K562 (cell line): ENCODE measurements around the gene EDN2. TPM values are rescaled to one million over a fixed set of nuclear protein-coding genes. Genes with fewer than 3 reads are reported as not detected.

Experiments
- ATAC-seq: fragments of 200-7000 bp; cut with Tn5 transposase; 3 replicates; pipeline ENCODE4 v1.9.1; 2020; ENCODE audit warnings: moderate library complexity
- BruUV-seq: library from RNA; stranded (reverse); fragments of 400-500 nt; replicated peaks from 2 replicates; lab custom pipeline; 2021; lab: Mats Ljungman, UMichigan
- CTCF ChIA-PET: fragments of 300-600 bp; formaldehyde crosslinking; extraction: SDS; loops from one replicate; lab custom pipeline; 2021; ENCODE audit warnings: low intra/inter-chr PET ratio; lab: Yijun Ruan, JAX
- POLR2A ChIA-PET: fragments of 300-600, 350-650 bp; sonication (Branson Sonifier 250); formaldehyde crosslinking; extraction: SDS; loops from one replicate; lab custom pipeline; 2021; ENCODE audit warnings: antibody characterized with exemption, inconsistent platforms; lab: Yijun Ruan, JAX
- DNase-seq, 4 experiments: peaks; one replicate each; pipeline versions ENCODE4 v3.0.0 to v3.0.0-alpha.2; 2011 to 2018; ENCODE audit warnings: low spot score in 3 of 4, mixed read lengths in 3 of 4; ENCODE audit errors: extremely low read depth in 1 of 4
- FAIRE-seq: peaks from 2 replicates; lab custom pipeline; 2011; peaks lifted over from hg19 to GRCh38; lab: Jason Lieb, UNC
- H2AFZ ChIP-seq: 2 replicates; pipeline ENCODE4 v1.6.0; 2011; ENCODE audit warnings: low read depth, low read length, control low read depth, inconsistent platforms
- H3K27ac ChIP-seq: fragments of 200-600 bp; 3 replicates; pipeline ENCODE4 v1.8.0; 2011; ENCODE audit warnings: low read depth, mild to moderate bottlenecking, control low read depth, inconsistent platforms, low read length, moderate library complexity, mixed read lengths; ENCODE audit errors: extremely low read depth
- H3K27me3 ChIP-seq, 2 experiments: fragments of 300-600 bp in 1 of 2; 2 replicates in 1 of 2; 3 replicates in 1 of 2; pipeline versions ENCODE4 v1.6.0 to v1.8.0; 2011; ENCODE audit warnings: inconsistent platforms in 2 of 2, low read length in 2 of 2, mild to moderate bottlenecking in 1 of 2, mixed read lengths in 1 of 2, moderate library complexity in 1 of 2; ENCODE audit not compliant: control insufficient read depth in 2 of 2, insufficient read depth in 2 of 2
- H3K36me3 ChIP-seq: fragments of 300-600 bp; 3 replicates; pipeline ENCODE4 v1.8.0; 2011; ENCODE audit warnings: mild to moderate bottlenecking, low read length, inconsistent platforms; ENCODE audit not compliant: control insufficient read depth, insufficient read depth
- H3K4me1 ChIP-seq, 2 experiments: fragments of 200-600 bp in 1 of 2; replicated peaks in 1 of 2; 2 replicates in 1 of 2; 3 replicates in 1 of 2; pipeline versions ENCODE4 v1.5.1 to v1.8.0; 2011; ENCODE audit warnings: inconsistent platforms in 2 of 2, low read length in 2 of 2, mild to moderate bottlenecking in 1 of 2, mixed read lengths in 1 of 2, moderate library complexity in 1 of 2; ENCODE audit not compliant: control insufficient read depth in 2 of 2, insufficient read depth in 2 of 2
- H3K4me2 ChIP-seq: 2 replicates; pipeline ENCODE4 v1.6.1; 2011; ENCODE audit warnings: low read length, control low read depth, inconsistent platforms, mixed read lengths; ENCODE audit not compliant: insufficient read depth
- H3K4me3 ChIP-seq: fragments of 200-600 bp; sonication (generic), shearing (Covaris generic); 2 replicates; pipeline ENCODE4 v1.5.1; 2016; ENCODE audit warnings: control low read depth, inconsistent platforms
- H3K79me2 ChIP-seq: fragments of 200-600 bp; 3 replicates; pipeline ENCODE4 v1.8.0; 2011; ENCODE audit warnings: low read length, inconsistent platforms; ENCODE audit not compliant: control insufficient read depth, insufficient read depth
- H3K9ac ChIP-seq, 2 experiments: 2 replicates each; pipeline versions ENCODE4 v1.6.0 to v1.6.1; 2011; ENCODE audit warnings: low read depth in 2 of 2, low read length in 2 of 2, control low read depth in 1 of 2, inconsistent platforms in 1 of 2, mild to moderate bottlenecking in 1 of 2, mixed read lengths in 1 of 2; ENCODE audit not compliant: insufficient read depth in 1 of 2
- H3K9me1 ChIP-seq: one replicate; pipeline ENCODE4 v1.6.0; 2011; ENCODE audit warnings: inconsistent platforms, mild to moderate bottlenecking, low read length, moderate library complexity; ENCODE audit not compliant: control insufficient read depth, insufficient read depth
- H3K9me3 ChIP-seq: replicated peaks from 2 replicates; pipeline ENCODE4 v1.5.1; 2011; ENCODE audit warnings: low read depth, low read length, inconsistent platforms; ENCODE audit not compliant: control insufficient read depth, insufficient read depth
- H4K20me1 ChIP-seq: replicated peaks from 2 replicates; pipeline ENCODE4 v1.6.1; 2011; ENCODE audit warnings: low read length, inconsistent platforms, mixed read lengths; ENCODE audit not compliant: control insufficient read depth, insufficient read depth
- ATF7 ChIP-seq: fragments of 450-650 bp; IDR thresholded peaks from 2 replicates; pipeline ENCODE4 v1.7.1; 2014; ENCODE audit warnings: mild to moderate bottlenecking, moderate library complexity
- JUND ChIP-seq, 2 experiments: IDR thresholded peaks; 2 replicates in 1 of 2; 3 replicates in 1 of 2; pipeline ENCODE4 v1.6.1; 2011; ENCODE audit warnings: borderline replicate concordance in 2 of 2, low read depth in 2 of 2, low read length in 2 of 2, improper control_type of control experiment in 1 of 2, missing biosample characterization in 1 of 2, missing genetic modification characterization in 1 of 2, missing genetic modification reagents in 1 of 2
- KDM2B ChIP-seq: fragments of 250-450 bp; sonication (Bioruptor Pico); IDR thresholded peaks from 2 replicates; pipeline ENCODE4 v1.8.0; 2021; ENCODE audit warnings: mild to moderate bottlenecking, moderate library complexity
- KDM5B ChIP-seq: fragments of 200-600 bp; sonication (generic); IDR thresholded peaks from 2 replicates; pipeline ENCODE4 v1.6.1; 2012; ENCODE audit warnings: low read depth, mild to moderate bottlenecking, moderate library complexity, low read length, control low read depth, inconsistent platforms; ENCODE audit not compliant: insufficient replicate concordance
- MXI1 ChIP-seq: IDR thresholded peaks from 2 replicates; pipeline ENCODE4 v1.6.1; 2011; ENCODE audit warnings: low read depth, mild to moderate bottlenecking, improper control_type of control experiment, low read length
- WGBS: fragments of 100-300 bp; shearing (Covaris generic); methylation state at CpG from one replicate; pipeline ENCODE4 v1.1.6; 2016; ENCODE audit warnings: low coverage, mixed read lengths; ENCODE audit not compliant: insufficient coverage; ENCODE audit errors: missing lambda C conversion rate; 5-methylcytosine and 5-hydroxymethylcytosine counted together
- in situ Hi-C: fragments of 300-500 bp; cut with MboI; formaldehyde crosslinking; loops from 4 replicates; pipeline ENCODE4 v1.15.0; 2018; ENCODE audit warnings: inconsistent platforms, mixed read lengths
- intact Hi-C: fragments of 100-400 bp; cut with micrococcal nuclease; formaldehyde crosslinking; loops from 2 replicates; pipeline ENCODE4 v1.14.2; 2022
- polyA plus RNA-seq, 8 experiments: library from polyadenylated mRNA; depleted of rRNA in 4 of 8; stranded (reverse) in 5 of 8; unstranded in 3 of 8; fragments of >200 nt; fragmentation: Nextera tagmentation in 2 of 8; fragmentation: Illumina TruSeq in 1 of 8; extraction: Ambion mirVana in 2 of 8; extraction: Trizol in 1 of 8; gene quantifications; 2 replicates each; pipeline versions ENCODE4 v1.2.1 to v1.2.3, GENCODE V29; 2011 to 2014; ENCODE audit warnings: inconsistent platforms in 1 of 8, missing spikeins in 1 of 8
- total RNA-seq, 7 experiments: library from RNA; depleted of rRNA in 6 of 7; stranded (reverse); fragments of >200 nt in 6 of 7; fragmentation: Illumina TruSeq in 2 of 7; extraction: Trizol in 2 of 7; gene quantifications; 2 replicates each; pipeline versions ENCODE4 v1.2.1 to v1.2.3, GENCODE V29; 2011 to 2021; ENCODE audit warnings: low replicate concordance in 1 of 7
- TF ChIP-seq, protein P1 (sequence below): fragments of 450-650 bp; IDR thresholded peaks from 2 replicates; pipeline ENCODE4 v1.6.1; 2018; ENCODE audit not compliant: partially characterized antibody
- TF ChIP-seq, protein P2 (sequence below): sonication (generic); formaldehyde crosslinking; IDR thresholded peaks from 2 replicates; pipeline ENCODE4 v1.8.1; 2023; ENCODE audit warnings: mild to moderate bottlenecking, missing genetic modification reagents
- TF ChIP-seq, protein P3 (sequence below), 2 experiments: fragments of 450-650 bp in 1 of 2; sonication (generic) in 1 of 2; formaldehyde crosslinking in 1 of 2; IDR thresholded peaks in 1 of 2; conservative IDR thresholded peaks in 1 of 2; 2 replicates each; pipeline versions ENCODE4 v1.6.1 to v1.8.1; 2016 to 2023; ENCODE audit warnings: mild to moderate bottlenecking in 2 of 2, moderate library complexity in 2 of 2, inconsistent platforms in 1 of 2, missing genetic modification reagents in 1 of 2
- TF ChIP-seq, protein P4 (sequence below): fragments of 200-800 bp; sonication (Bioruptor generic); IDR thresholded peaks from 2 replicates; pipeline ENCODE4 v1.6.1; 2017; ENCODE audit warnings: missing genetic modification characterization, missing compliant biosample characterization

The EDN2 gene
- total and polyA plus RNA-seq, 9 of the 15 experiments (the other 6 are each of a cell fraction or from before 2014, with no cell fraction given): not detected

DNA sequence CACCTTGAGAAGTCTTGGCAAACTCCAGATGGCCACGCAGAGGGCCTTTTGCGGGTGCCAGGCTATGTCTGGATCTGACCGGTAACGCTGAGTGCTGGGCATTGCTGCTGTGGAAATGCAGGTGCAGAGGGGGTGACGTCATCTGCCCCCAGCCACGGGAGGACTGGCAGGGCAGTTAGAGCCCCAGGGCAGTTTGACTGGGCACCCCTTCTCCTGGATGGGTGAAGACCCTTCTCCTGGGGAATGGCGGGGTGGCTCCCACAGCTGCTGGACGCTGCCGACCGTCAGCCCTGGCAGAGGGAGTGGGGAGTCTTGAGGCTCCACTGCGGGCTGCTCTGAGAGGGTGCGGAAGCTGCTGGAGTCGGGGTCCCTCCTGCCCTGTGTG is 12.6 kb upstream of the EDN2 start:
- TF ChIP-seq ATF7 (peak; percentile 68), JUND (IDR thresholded peaks at IDR 0.05; ENCODE audit: borderline replicate concordance, low read depth, low read length) (peak; percentile 35; the same call in 1 of the 2 replicates), JUND (tag; IDR thresholded peaks at IDR 0.05; ENCODE audit: borderline replicate concordance, low read depth, low read length) (peak; percentile 28; the same call in 1 of the 3 replicates), KDM2B (CRISPR knock-in tag) (no peak), MXI1 (no peak), KDM5B (peak; percentile 28)
- TF ChIP-seq, protein P1, sequence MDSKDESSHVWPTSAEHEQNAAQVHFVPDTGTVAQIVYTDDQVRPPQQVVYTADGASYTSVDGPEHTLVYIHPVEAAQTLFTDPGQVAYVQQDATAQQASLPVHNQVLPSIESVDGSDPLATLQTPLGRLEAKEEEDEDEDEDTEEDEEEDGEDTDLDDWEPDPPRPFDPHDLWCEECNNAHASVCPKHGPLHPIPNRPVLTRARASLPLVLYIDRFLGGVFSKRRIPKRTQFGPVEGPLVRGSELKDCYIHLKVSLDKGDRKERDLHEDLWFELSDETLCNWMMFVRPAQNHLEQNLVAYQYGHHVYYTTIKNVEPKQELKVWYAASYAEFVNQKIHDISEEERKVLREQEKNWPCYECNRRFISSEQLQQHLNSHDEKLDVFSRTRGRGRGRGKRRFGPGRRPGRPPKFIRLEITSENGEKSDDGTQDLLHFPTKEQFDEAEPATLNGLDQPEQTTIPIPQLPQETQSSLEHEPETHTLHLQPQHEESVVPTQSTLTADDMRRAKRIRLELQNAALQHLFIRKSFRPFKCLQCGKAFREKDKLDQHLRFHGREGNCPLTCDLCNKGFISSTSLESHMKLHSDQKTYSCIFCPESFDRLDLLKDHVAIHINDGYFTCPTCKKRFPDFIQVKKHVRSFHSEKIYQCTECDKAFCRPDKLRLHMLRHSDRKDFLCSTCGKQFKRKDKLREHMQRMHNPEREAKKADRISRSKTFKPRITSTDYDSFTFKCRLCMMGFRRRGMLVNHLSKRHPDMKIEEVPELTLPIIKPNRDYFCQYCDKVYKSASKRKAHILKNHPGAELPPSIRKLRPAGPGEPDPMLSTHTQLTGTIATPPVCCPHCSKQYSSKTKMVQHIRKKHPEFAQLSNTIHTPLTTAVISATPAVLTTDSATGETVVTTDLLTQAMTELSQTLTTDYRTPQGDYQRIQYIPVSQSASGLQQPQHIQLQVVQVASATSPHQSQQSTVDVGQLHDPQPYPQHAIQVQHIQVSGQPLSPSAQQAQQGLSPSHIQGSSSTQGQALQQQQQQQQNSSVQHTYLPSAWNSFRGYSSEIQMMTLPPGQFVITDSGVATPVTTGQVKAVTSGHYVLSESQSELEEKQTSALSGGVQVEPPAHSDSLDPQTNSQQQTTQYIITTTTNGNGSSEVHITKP: no peak
- TF ChIP-seq, protein P2, sequence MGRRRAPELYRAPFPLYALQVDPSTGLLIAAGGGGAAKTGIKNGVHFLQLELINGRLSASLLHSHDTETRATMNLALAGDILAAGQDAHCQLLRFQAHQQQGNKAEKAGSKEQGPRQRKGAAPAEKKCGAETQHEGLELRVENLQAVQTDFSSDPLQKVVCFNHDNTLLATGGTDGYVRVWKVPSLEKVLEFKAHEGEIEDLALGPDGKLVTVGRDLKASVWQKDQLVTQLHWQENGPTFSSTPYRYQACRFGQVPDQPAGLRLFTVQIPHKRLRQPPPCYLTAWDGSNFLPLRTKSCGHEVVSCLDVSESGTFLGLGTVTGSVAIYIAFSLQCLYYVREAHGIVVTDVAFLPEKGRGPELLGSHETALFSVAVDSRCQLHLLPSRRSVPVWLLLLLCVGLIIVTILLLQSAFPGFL (CRISPR knock-in tag): no peak
- TF ChIP-seq, protein P3, sequence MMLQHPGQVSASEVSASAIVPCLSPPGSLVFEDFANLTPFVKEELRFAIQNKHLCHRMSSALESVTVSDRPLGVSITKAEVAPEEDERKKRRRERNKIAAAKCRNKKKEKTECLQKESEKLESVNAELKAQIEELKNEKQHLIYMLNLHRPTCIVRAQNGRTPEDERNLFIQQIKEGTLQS (IDR thresholded peaks at IDR 0.05): peak; percentile 89
- TF ChIP-seq, protein P3 (CRISPR knock-in tag; conservative IDR thresholded peaks at IDR 0.05): no peak
- TF ChIP-seq, protein P4, sequence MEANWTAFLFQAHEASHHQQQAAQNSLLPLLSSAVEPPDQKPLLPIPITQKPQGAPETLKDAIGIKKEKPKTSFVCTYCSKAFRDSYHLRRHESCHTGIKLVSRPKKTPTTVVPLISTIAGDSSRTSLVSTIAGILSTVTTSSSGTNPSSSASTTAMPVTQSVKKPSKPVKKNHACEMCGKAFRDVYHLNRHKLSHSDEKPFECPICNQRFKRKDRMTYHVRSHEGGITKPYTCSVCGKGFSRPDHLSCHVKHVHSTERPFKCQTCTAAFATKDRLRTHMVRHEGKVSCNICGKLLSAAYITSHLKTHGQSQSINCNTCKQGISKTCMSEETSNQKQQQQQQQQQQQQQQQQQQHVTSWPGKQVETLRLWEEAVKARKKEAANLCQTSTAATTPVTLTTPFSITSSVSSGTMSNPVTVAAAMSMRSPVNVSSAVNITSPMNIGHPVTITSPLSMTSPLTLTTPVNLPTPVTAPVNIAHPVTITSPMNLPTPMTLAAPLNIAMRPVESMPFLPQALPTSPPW (CRISPR knock-in tag): no peak
- H3K79me2 ChIP-seq: no peaks in the 10 kb centered on the region
- peaks cover 27 to 48% of the 10 kb centered on the region in 2 experiments; a peak in 4 of 5 replicates for H3K4me1 ChIP-seq
- peak overlapping the region; percentile 92; the same call in 1 of the 2 replicates for H2AFZ ChIP-seq
- FAIRE-seq (no peak), ATAC-seq (no peak), DNase-seq (no peak)
- H3K9me3 ChIP-seq: no peaks in the 10 kb centered on the region
- ChIA-PET POLR2A (interaction anchor here (0.7 kb wide), 1 partner anchor 15 kb away, joined by 3 read pairs; no protein-coding TSS in a partner anchor), CTCF (interaction anchor here (0.6 kb wide), 1 partner anchor 491 kb away, joined by 3 read pairs; no protein-coding TSS in a partner anchor)
- no peak overlapping the region for H3K4me3 ChIP-seq
- WGBS: 76% methylated on average over 13 of the region's 13 CpGs
- H3K9me1 ChIP-seq: peaks cover 2% of the 10 kb centered on the region
- H3K9ac ChIP-seq: peak overlapping the region; percentile 72 to 86; a peak in 3 of 4 replicates
- peak overlapping the region; percentile 78; the same call in 1 of the 2 replicates for H3K4me2 ChIP-seq
- no peaks in the 10 kb centered on the region for H3K36me3 ChIP-seq
- intact Hi-C loops (no loop called here), in situ Hi-C loops (no loop called here)
- no peaks in the 10 kb centered on the region for H4K20me1 ChIP-seq
- peaks cover 0 to 11% of the 10 kb centered on the region in 2 experiments; a peak in 1 of 5 replicates for H3K27me3 ChIP-seq
- BruUV-seq: no TSS peak
- no peak overlapping the region for H3K27ac ChIP-seq
